Testis (tissue), 2 donors: ENCODE data around the gene ALG9.

Experiments
- POLR2A ChIP-seq: fragments of 450-650 bp; IDR thresholded peaks from one replicate; pipeline ENCODE4 v1.6.1; 2017; ENCODE audit warnings: antibody characterized with exemption, mild to moderate bottlenecking, moderate library complexity
- TF ChIP-seq, protein P1 (sequence below), 3 experiments: fragments of 450-650 bp in 2 of 3; fragments of 200-600 bp in 1 of 3; sonication (generic) in 1 of 3; IDR thresholded peaks; one replicate each; pipeline ENCODE4 v1.5.1; 2016 to 2019; ENCODE audit warnings: antibody characterized with exemption in 3 of 3, mild to moderate bottlenecking in 2 of 3, moderate library complexity in 1 of 3

DNA sequence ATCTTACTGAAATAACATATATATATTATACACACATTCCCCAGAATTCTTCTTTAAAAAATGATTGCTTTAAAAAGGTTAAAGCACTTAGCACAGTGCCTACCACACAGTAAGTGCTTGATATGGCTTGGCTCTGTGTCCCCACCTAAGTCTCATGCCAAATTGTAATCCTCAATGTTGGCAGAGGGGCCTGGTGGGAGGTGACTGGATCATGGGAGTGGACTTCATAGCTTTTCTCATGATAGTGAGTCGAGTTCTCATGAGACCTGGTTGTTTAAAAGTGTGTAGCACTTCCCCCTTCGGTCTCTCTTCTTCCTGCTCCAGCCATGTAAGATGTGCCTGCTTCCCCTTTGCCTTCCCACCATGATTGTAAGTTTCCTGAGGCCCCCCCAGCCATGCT lies 34.0 kb upstream of the ALG9 start:
- TF ChIP-seq, protein P1, sequence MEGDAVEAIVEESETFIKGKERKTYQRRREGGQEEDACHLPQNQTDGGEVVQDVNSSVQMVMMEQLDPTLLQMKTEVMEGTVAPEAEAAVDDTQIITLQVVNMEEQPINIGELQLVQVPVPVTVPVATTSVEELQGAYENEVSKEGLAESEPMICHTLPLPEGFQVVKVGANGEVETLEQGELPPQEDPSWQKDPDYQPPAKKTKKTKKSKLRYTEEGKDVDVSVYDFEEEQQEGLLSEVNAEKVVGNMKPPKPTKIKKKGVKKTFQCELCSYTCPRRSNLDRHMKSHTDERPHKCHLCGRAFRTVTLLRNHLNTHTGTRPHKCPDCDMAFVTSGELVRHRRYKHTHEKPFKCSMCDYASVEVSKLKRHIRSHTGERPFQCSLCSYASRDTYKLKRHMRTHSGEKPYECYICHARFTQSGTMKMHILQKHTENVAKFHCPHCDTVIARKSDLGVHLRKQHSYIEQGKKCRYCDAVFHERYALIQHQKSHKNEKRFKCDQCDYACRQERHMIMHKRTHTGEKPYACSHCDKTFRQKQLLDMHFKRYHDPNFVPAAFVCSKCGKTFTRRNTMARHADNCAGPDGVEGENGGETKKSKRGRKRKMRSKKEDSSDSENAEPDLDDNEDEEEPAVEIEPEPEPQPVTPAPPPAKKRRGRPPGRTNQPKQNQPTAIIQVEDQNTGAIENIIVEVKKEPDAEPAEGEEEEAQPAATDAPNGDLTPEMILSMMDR (IDR thresholded peaks at IDR 0.05) = no peak
- no peak for TF ChIP-seq POLR2A
